Uterus (tissue), 2 donors: Measurements from ENCODE around the gene PALS1.
A peak's percentile ranks its signal among the peaks of the same experiment; 100 is the strongest.

Experiments used
- CTCF ChIP-seq, 4 experiments: fragments of 200-600 bp in 2 of 4; fragments of 450-650 bp in 2 of 4; sonication (generic) in 2 of 4; IDR thresholded peaks; one replicate each; pipeline ENCODE4 v1.5.1; 2016 to 2019; ENCODE audit warnings: antibody characterized with exemption in 4 of 4, mild to moderate bottlenecking in 2 of 4, moderate library complexity in 1 of 4
- POLR2A ChIP-seq, 2 donors: fragments of 450-650 bp; IDR thresholded peaks; one replicate each; pipeline ENCODE4 v1.6.1; 2016; ENCODE audit warnings: antibody characterized with exemption in 2 of 2, mild to moderate bottlenecking in 1 of 2, moderate library complexity in 1 of 2

GRCh38 chr14:67241411-67242167 lies at the start of gene PALS1:
- peak in 1 of 4 experiments; percentile 5 for TF ChIP-seq CTCF (IDR thresholded peaks at IDR 0.05)
- TF ChIP-seq POLR2A (IDR thresholded peaks at IDR 0.05), result peak in 1 of 2 donors; percentile 34
